Measurements from ENCODE around the gene STX4. TPM values are rescaled to one million over a fixed set of nuclear protein-coding genes. Genes with fewer than 3 reads are reported as not detected.

The STX4 gene
- total RNA-seq, 1 experiment from 2014 or later, result 65.2 TPM

GRCh38 chr16:31085411-31085810 lies 52.1 kb downstream of the STX4 start:
- ATAC-seq (no peak), DNase-seq (ENCODE audit: low read depth, low spot score) (no peak)
- Histone ChIP-seq H3K27ac (ENCODE audit: low read length) (no peak overlapping the region), H3K9me3 (ENCODE audit: control insufficient read depth, insufficient read depth, low read depth, low read length) (no peaks in the 10 kb centered on the region), H3K27me3 (ENCODE audit: control insufficient read depth, insufficient read depth, low read length) (no peaks in the 10 kb centered on the region), H3K36me3 (ENCODE audit: control insufficient read depth, insufficient read depth, low read length) (no peaks in the 10 kb centered on the region), H3K4me1 (ENCODE audit: control insufficient read depth, insufficient read depth, low read length) (no peaks in the 10 kb centered on the region; the same call in 1 of the 2 replicates), H3K4me3 (ENCODE audit: low read depth in 2 of 2, low read length in 2 of 2) (no peak overlapping the region)
- intact Hi-C loops (cut with micrococcal nuclease; ENCODE audit: unreplicated experiment), result no loop called here
- ChIA-PET POLR2A (no interaction called here), CTCF (interaction anchor here (0.5 to 0.9 kb wide), 2 partner anchors 31 to 100 kb away, joined by 3 to 4 read pairs; partner anchors contain the start of gene HSD3B7)
- in situ Hi-C loops (cut with HindIII; ENCODE audit: low pct_unique_long_range_greater_than_20kb, low sequenced_read_pairs), result no loop called here
- no TSS peak for BruUV-seq (replicated peaks)
- TF ChIP-seq SIN3A (IDR thresholded peaks at IDR 0.05; ENCODE audit: borderline replicate concordance, insufficient read depth, low read depth, low read length) (no peak), REST (IDR thresholded peaks at IDR 0.05; ENCODE audit: insufficient read depth in 1 of 2, low read depth in 2 of 2, low read length in 1 of 2) (no peak), CTCF (IDR thresholded peaks at IDR 0.05) (no peak), POLR2AphosphoS5 (IDR thresholded peaks at IDR 0.05; ENCODE audit: low read depth, low read length) (no peak), TCF7L2 (IDR thresholded peaks at IDR 0.05; ENCODE audit: low read depth, low read length) (no peak)

- Histone ChIP-seq H3K4me1 (ENCODE audit: control insufficient read depth, insufficient read depth, low read length) (no peaks in the 10 kb centered on the region; the same call in 1 of the 2 replicates), H3K9me3 (ENCODE audit: control insufficient read depth, insufficient read depth, low read depth, low read length) (no peaks in the 10 kb centered on the region), H3K27ac (ENCODE audit: low read length) (no peak overlapping the region), H3K36me3 (ENCODE audit: control insufficient read depth, insufficient read depth, low read length) (no peaks in the 10 kb centered on the region), H3K27me3 (ENCODE audit: control insufficient read depth, insufficient read depth, low read length) (no peaks in the 10 kb centered on the region), H3K4me3 (ENCODE audit: low read depth in 2 of 2, low read length in 2 of 2) (no peak overlapping the region)
- ChIA-PET POLR2A (interaction anchor here (0.6 kb wide), 1 partner anchor 68 kb away, joined by 9 read pairs; no protein-coding TSS in a partner anchor), CTCF (interaction anchor here (0.5 to 0.9 kb wide), 2 partner anchors 32 to 101 kb away, joined by 3 to 4 read pairs; partner anchors contain the start of gene HSD3B7)
- DNase-seq (ENCODE audit: low read depth, low spot score) (no peak), ATAC-seq (no peak)
- in situ Hi-C loops (cut with HindIII; ENCODE audit: low pct_unique_long_range_greater_than_20kb, low sequenced_read_pairs) (no loop called here), intact Hi-C loops (cut with micrococcal nuclease; ENCODE audit: unreplicated experiment) (no loop called here)
- TF ChIP-seq TCF7L2 (IDR thresholded peaks at IDR 0.05; ENCODE audit: low read depth, low read length) (no peak), POLR2AphosphoS5 (IDR thresholded peaks at IDR 0.05; ENCODE audit: low read depth, low read length) (no peak), REST (IDR thresholded peaks at IDR 0.05; ENCODE audit: insufficient read depth in 1 of 2, low read depth in 2 of 2, low read length in 1 of 2) (no peak), CTCF (IDR thresholded peaks at IDR 0.05) (no peak), SIN3A (IDR thresholded peaks at IDR 0.05; ENCODE audit: borderline replicate concordance, insufficient read depth, low read depth, low read length) (no peak)
- no TSS peak for BruUV-seq (replicated peaks)
Measured at GRCh38 chr16:31085873-31086628, 52.7 kb downstream of the STX4 start.

Data from Panc1 (cell line).